ENCODE data around the gene INF2. TPM values are rescaled to one million over a fixed set of nuclear protein-coding genes. Genes with fewer than 3 reads are reported as not detected.
A peak's percentile ranks its signal among the peaks of the same experiment; 100 is the strongest.

The INF2 gene
- total RNA-seq, 4 donors from 2014 or later, result 187 to 510 (median 205) TPM

GRCh38 chr14:104684449-104684821 is 5.0 kb upstream of the INF2 start:
- H3K27ac ChIP-seq, result no peak overlapping the region
- DNase-seq, result no peak
- WGBS, 2 donors (ENCODE audit: low coverage in 1 of 2), result 89% methylated on average over 10 of the region's 10 CpGs; no CpG with 5 or more reads in 1 of the 2 donors
- in situ Hi-C loops (cut with MboI; ENCODE audit: low pct_ligation_motif_present in 1 of 4, low pct_unique_long_range_greater_than_20kb in 1 of 4, low sequenced_read_pairs in 3 of 4) (no loop called here), intact Hi-C loops (cut with DNase I; ENCODE audit: low total_unique reads) (no loop called here)
- no peak overlapping the region for H3K4me3 ChIP-seq
- H3K4me1 ChIP-seq, result peaks cover 42 to 63% (median 60%) of the 10 kb centered on the region in 4 donors
- no peaks in the 10 kb centered on the region for H3K9me3 ChIP-seq
- H3K36me3 ChIP-seq, result no peaks in the 10 kb centered on the region
- H3K27me3 ChIP-seq, result no peaks in the 10 kb centered on the region
- TF ChIP-seq EP300 (IDR thresholded peaks at IDR 0.05; ENCODE audit: low read depth) (no peak), POLR2AphosphoS5 (IDR thresholded peaks at IDR 0.05) (no peak), POLR2A (IDR thresholded peaks at IDR 0.05) (no peak)
- TF ChIP-seq, protein P1, sequence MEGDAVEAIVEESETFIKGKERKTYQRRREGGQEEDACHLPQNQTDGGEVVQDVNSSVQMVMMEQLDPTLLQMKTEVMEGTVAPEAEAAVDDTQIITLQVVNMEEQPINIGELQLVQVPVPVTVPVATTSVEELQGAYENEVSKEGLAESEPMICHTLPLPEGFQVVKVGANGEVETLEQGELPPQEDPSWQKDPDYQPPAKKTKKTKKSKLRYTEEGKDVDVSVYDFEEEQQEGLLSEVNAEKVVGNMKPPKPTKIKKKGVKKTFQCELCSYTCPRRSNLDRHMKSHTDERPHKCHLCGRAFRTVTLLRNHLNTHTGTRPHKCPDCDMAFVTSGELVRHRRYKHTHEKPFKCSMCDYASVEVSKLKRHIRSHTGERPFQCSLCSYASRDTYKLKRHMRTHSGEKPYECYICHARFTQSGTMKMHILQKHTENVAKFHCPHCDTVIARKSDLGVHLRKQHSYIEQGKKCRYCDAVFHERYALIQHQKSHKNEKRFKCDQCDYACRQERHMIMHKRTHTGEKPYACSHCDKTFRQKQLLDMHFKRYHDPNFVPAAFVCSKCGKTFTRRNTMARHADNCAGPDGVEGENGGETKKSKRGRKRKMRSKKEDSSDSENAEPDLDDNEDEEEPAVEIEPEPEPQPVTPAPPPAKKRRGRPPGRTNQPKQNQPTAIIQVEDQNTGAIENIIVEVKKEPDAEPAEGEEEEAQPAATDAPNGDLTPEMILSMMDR (IDR thresholded peaks at IDR 0.05), result no peak

DNA sequence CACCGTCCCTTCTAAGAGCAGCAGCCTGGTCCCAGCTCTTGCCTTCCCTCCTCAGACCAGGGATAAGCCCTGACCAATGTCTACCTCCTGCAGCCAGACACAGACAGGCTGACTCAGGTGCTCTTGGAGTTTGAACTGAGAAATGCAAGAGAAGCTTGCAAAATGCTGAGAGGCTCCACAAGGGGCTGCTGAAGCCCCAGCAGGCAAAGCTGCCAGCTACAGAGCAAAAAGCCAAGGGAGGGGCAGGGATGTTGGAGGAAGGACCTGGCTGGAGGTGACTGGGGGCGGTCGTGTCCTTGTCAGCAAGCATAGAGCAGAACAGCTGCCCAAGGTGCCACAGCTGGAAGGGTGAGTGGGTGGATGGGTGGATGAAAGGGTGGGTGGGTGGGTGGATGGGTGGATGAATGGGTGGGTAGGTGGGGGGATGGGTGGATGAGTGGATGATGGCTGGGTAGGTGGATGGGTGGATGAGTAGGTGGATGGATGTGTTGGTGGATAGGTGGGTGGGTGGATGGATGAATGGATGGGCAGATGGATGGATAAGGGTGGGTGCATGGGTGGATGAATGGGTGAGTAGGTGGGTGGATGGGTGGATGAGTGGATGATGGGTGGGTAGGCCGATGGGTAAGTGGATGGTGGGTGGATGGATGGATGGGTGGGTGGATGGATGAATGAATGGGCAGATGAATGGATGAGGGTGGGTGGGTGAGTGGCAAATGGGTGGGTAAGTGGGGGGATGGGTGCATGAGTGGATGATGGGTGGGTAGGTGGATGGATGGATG is 4.0 kb upstream of the INF2 start:
- in situ Hi-C loops (cut with MboI; ENCODE audit: low pct_ligation_motif_present in 1 of 4, low pct_unique_long_range_greater_than_20kb in 1 of 4, low sequenced_read_pairs in 3 of 4) (no loop called here), intact Hi-C loops (cut with DNase I; ENCODE audit: low total_unique reads) (no loop called here)
- no peaks in the 10 kb centered on the region for H3K9me3 ChIP-seq
- H3K36me3 ChIP-seq, result no peaks in the 10 kb centered on the region
- no peak overlapping the region for H3K27ac ChIP-seq
- no peaks in the 10 kb centered on the region for H3K27me3 ChIP-seq
- no peak for DNase-seq
- TF ChIP-seq, protein P1 (IDR thresholded peaks at IDR 0.05), result no peak
- TF ChIP-seq POLR2A (IDR thresholded peaks at IDR 0.05), result no peak
- TF ChIP-seq EP300 (IDR thresholded peaks at IDR 0.05; ENCODE audit: low read depth), result no peak
- TF ChIP-seq POLR2AphosphoS5 (IDR thresholded peaks at IDR 0.05), result no peak
- H3K4me3 ChIP-seq, result no peak overlapping the region
- WGBS, 2 donors (ENCODE audit: low coverage in 1 of 2), result 79 to 93% methylated on average over 3 to 4 of the region's 4 CpGs
- H3K4me1 ChIP-seq, result peaks cover 35 to 56% (median 53%) of the 10 kb centered on the region in 4 donors

DNA sequence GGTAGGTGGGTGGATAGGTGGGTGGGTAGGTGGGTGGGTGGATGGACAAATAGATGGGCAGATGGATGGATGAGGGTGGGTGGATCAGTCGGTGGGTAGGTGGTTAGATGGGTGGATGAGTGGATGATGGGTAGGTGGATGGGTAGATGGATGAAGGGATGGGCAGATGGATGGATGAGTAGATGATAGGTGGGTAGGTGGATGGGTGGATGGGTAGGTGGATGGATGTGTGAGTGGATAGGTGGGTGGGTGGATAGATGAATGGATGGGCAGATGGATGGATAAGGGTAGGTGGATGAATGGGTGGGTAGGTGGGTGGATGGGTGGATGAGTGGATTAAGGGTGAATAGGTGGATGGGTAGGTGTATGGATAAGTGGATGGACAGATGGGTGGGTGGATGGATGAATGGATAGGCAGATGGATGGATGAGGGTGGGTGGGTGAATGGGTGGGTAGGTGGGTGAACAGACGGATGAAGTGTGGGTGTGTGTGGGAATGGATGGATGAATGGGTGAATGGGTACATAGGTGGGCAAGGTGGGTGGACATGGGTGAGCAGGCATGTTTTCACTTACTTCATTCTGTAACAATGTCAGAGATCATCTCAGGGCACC is 3.3 kb upstream of the INF2 start:
- TF ChIP-seq POLR2AphosphoS5 (IDR thresholded peaks at IDR 0.05) (no peak), EP300 (IDR thresholded peaks at IDR 0.05; ENCODE audit: low read depth) (no peak), POLR2A (IDR thresholded peaks at IDR 0.05) (no peak)
- TF ChIP-seq, protein P1 (IDR thresholded peaks at IDR 0.05), result no peak
- no peaks in the 10 kb centered on the region for H3K27me3 ChIP-seq
- peaks cover 30 to 56% (median 53%) of the 10 kb centered on the region in 4 donors for H3K4me1 ChIP-seq
- DNase-seq, result no peak
- H3K9me3 ChIP-seq, result no peaks in the 10 kb centered on the region
- in situ Hi-C loops (cut with MboI; ENCODE audit: low pct_ligation_motif_present in 1 of 4, low pct_unique_long_range_greater_than_20kb in 1 of 4, low sequenced_read_pairs in 3 of 4), result no loop called here
- WGBS, 2 donors (ENCODE audit: low coverage in 1 of 2), result 91 to 94% methylated on average over 2 of the region's 2 CpGs
- H3K27ac ChIP-seq, result no peak overlapping the region
- no peaks in the 10 kb centered on the region for H3K36me3 ChIP-seq
- intact Hi-C loops (cut with DNase I; ENCODE audit: low total_unique reads), result no loop called here
- H3K4me3 ChIP-seq, result no peak overlapping the region

GRCh38 chr14:104686624-104687517 is 2.5 kb upstream of the INF2 start:
- no peak overlapping the region for H3K4me3 ChIP-seq
- H3K36me3 ChIP-seq, result no peaks in the 10 kb centered on the region
- in situ Hi-C loops (cut with MboI; ENCODE audit: low pct_ligation_motif_present in 1 of 4, low pct_unique_long_range_greater_than_20kb in 1 of 4, low sequenced_read_pairs in 3 of 4), result no loop called here
- peak overlapping the region; percentile 94 to 95 (median 94) for H3K27ac ChIP-seq
- H3K4me1 ChIP-seq, result peaks cover 31 to 56% (median 53%) of the 10 kb centered on the region in 4 donors
- no peaks in the 10 kb centered on the region for H3K27me3 ChIP-seq
- no peaks in the 10 kb centered on the region for H3K9me3 ChIP-seq
- TF ChIP-seq POLR2AphosphoS5 (IDR thresholded peaks at IDR 0.05) (peak in 1 of 3 donors; percentile 9), EP300 (IDR thresholded peaks at IDR 0.05; ENCODE audit: low read depth) (no peak)
- WGBS, 2 donors (ENCODE audit: low coverage in 1 of 2), result 64% methylated on average over 16 of the region's 20 CpGs; no CpG with 5 or more reads in 1 of the 2 donors
- peak; percentile 61 for DNase-seq
- intact Hi-C loops (cut with DNase I; ENCODE audit: low total_unique reads), result no loop called here

Measured in transverse colon (tissue), 4 donors.